GM13976 (cell line): Measurements from ENCODE around the gene ZMYND11.

ENCODE experiments used
- DNase-seq: peaks from one replicate; pipeline ENCODE4 v3.0.0; 2012; ENCODE audit warnings: low spot score
- CTCF ChIP-seq: IDR thresholded peaks from 2 replicates; pipeline ENCODE4 v1.5.1; 2012; ENCODE audit warnings: borderline replicate concordance, mild to moderate bottlenecking; ENCODE audit not compliant: insufficient read depth; ENCODE audit errors: extremely low read depth, missing control alignments, control extremely low read depth
- in situ Hi-C: fragments of 300-500 bp; cut with MboI; formaldehyde crosslinking; loops from one replicate; pipeline ENCODE4 v1.12.0; 2022; ENCODE audit warnings: low sequenced_read_pairs, mixed read lengths, inconsistent platforms; ENCODE audit not compliant: unreplicated experiment

ZMYND11 gene

GRCh38 chr10:266974-267425 is 131.7 kb downstream of the ZMYND11 start:
- TF ChIP-seq CTCF: no peak
- DNase-seq: no peak
- in situ Hi-C loops: no loop called here

- in situ Hi-C loops: no loop called here
- TF ChIP-seq CTCF: no peak
- DNase-seq: no peak
These were observed 132.4 kb downstream of the ZMYND11 start for GRCh38 chr10:267705-268104.

GRCh38 chr10:269440-270074 is 134.3 kb downstream of the ZMYND11 start:
- in situ Hi-C loops: no loop called here
- TF ChIP-seq CTCF: no peak
- no peak for DNase-seq

- no peak for TF ChIP-seq CTCF
- in situ Hi-C loops: no loop called here
- no peak for DNase-seq
These were observed 135.9 kb downstream of the ZMYND11 start for GRCh38 chr10:271201-271600.

- TF ChIP-seq CTCF: no peak
These were observed 136.5 kb downstream of the ZMYND11 start for GRCh38 chr10:271722-272121.

GRCh38 chr10:273088-273487 is 137.8 kb downstream of the ZMYND11 start:
- TF ChIP-seq CTCF: no peak
- DNase-seq: no peak
- in situ Hi-C loops: no loop called here

More at GRCh38 chr10:271722-272121, 136.5 kb downstream of the ZMYND11 start:
- in situ Hi-C loops: no loop called here
- DNase-seq: no peak
